ENCODE results near the gene PAK6.

PAK6 gene

GRCh38 chr15:40312370-40313158 is 73.7 kb downstream of the PAK6 start:
- no peak for DNase-seq

GRCh38 chr15:40313531-40314398 is 74.9 kb downstream of the PAK6 start:
- no peak for DNase-seq

GRCh38 chr15:40314723-40315276 is 75.9 kb downstream of the PAK6 start:
- no peak for DNase-seq

DNA sequence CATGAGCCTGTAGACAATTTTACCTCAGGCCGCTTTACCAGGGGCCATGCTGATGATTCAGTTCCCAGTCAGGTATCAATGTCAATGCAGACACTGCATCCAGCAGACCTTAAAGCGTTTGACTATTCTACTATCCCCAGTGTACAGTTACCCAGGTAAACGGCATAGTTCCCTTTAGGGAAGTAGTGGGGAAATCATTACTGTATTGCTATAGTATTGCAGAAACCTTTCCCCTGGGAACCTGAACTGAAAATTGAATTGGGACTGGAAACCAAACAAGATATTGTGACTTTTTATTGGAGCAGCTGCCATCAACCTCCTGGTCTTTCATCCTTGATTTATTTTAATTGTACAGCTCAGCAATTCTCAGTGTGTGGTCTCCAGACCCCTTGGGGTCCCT is 78.1 kb downstream of the PAK6 start:
- DNase-seq, result no peak

DNA sequence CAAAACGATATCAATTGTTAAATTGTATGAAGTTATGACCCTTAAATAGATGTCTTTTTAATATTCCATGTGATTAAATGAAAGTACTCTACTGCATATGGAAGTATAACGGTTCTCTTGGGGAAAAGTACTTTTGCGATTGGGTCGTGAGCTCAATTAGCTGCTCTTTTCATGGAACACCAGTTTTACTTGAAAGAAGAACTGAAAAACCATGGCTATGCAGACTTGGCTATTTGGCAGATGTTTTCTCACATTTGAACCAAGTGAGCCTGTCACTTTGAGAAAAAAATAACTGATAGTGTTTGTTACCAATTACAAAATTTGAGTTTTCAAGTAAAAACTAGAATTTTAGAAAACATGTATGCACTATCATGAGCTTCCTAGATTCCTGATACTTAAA is 78.7 kb downstream of the PAK6 start:
- DNase-seq, result no peak

- DNase-seq, result no peak
Measured at GRCh38 chr15:40320409-40320808, 81.5 kb downstream of the PAK6 start.

GRCh38 chr15:40320931-40321371 is 82.1 kb downstream of the PAK6 start:
- DNase-seq, result no peak

GRCh38 chr15:40322531-40323238 is 83.8 kb downstream of the PAK6 start:
- no peak for DNase-seq

GRCh38 chr15:40323239-40323952 is 84.5 kb downstream of the PAK6 start, which contains the start of gene INAFM2:
TSS of gene INAFM2 (plus strand) at chr15:40323692. CDS start at chr15:40324056, 364 bp downstream.
- peak; percentile 91 for DNase-seq

GRCh38 chr15:40323953-40324937 is 85.4 kb downstream of the PAK6 start:
- DNase-seq, result peak; percentile 49

GRCh38 chr15:40325188-40325587 is 86.3 kb downstream of the PAK6 start:
- DNase-seq, result no peak

DNA sequence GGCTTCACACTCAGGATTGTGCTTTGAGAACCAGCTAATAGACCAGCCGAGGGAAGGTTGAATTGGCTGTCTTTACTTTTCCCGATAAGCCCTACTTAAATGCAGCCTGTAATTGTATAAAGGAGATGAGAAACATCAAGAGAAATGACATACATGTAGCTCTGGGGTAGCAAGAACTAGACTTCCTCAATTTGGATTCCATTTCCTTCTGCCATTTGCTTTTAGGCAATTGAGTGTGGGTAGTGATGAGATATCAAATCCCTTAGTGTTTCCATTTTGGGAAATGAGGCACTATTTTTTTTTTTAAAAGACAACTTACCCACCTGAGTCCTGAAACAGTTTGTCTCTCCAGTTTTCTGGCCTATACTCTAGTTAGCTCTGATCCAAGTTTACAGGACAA is 86.8 kb downstream of the PAK6 start:
- no peak for DNase-seq

Measured in activated T-cell treated with anti-CD3 and anti-CD28 coated beads, Interleukin-2, amount 50 U/mL, for 1 hour (primary cell).